ENCODE results near the gene FAF2. TPM values are rescaled to one million over a fixed set of nuclear protein-coding genes. Genes with fewer than 3 reads are reported as not detected.

The FAF2 gene
- total RNA-seq, 2 experiments from 2014 or later, result 27.5 to 30.1 TPM

DNA sequence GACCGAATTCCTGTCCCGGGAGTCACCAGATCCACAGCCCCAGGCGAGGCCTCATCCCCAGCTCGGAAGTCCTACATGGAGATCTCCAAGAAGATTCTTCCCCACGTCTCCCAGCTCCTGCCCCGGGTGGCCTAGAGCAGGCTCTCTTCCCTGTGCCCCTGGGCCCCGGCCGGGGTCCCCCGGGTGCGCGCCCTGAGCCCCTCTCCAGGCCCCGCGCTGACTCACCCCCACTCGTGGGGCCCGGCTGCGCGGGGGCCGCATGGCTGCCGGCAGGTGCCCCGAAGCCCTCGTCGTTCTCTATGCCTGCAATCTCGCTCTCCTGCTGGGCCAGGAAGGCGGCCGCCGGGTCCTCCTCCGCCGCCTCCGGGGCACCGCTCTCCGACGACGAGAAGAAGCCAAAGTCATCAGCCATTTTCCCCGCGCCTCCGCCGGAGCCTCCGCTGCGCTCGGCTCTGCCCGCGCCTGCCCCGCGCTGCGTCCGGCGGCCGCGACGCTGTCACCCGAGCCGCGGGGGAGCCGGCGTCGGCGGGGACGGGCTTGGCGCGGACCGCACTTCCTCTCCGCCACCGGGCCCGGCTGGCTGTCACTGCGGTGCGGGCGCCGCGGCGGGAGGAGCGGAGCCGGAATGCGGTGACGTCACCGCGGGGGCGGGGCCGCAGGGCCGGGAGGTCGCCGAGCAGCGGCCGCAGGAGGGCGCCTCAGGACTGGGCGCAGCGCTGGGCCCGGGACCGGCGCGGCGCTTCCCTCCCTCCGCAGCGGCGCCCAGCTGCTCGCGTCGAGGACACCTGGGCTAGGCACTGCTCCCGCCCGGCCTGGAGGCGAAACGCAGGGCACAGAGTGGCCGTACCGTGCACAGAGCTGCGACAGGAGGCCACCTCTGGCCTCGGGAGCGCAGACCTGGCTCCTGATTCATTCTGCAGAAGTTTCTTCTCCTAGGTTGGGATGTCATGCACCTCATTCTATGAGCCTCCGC is 31.9 kb upstream of the FAF2 start, which contains the start of gene CLTB:
CLTB (minus strand) TSS at position 588 of the 973 bp plus-strand sequence; CDS start at position 412, 176 bp downstream.
- peak within 1 kb of the TSS; percentile 18 to 61 for H3K27ac ChIP-seq (ENCODE audit: low read depth in 1 of 2, low read length in 2 of 2)
- Mint-ChIP-seq H3K4me1 (ENCODE audit: low read depth) (peaks cover 42% of the 10 kb centered on the region), H3K27ac (peak within 1 kb of the TSS; percentile 86), H3K36me3 (ENCODE audit: low read depth) (peaks cover 10% of the 10 kb centered on the region), H3K4me3 (peak within 1 kb of the TSS; percentile 89), H3K27me3 (no peaks in the 10 kb centered on the region), H3K9me3 (no peaks in the 10 kb centered on the region)
- ChIA-PET POLR2A (interaction anchor here (0.7 to 3.6 kb wide), 12 partner anchors 25 to 245 kb away, joined by 3 to 40 read pairs (median 5); partner anchors contain the start of genes FAF2, KIAA1191 and RNF44), CTCF (interaction anchor here (0.6 to 3.7 kb wide), 28 partner anchors 10 to 242 kb away, joined by 3 to 37 read pairs (median 4); partner anchors contain the start of genes FAF2, KIAA1191 and RNF44)
- no peaks in the 10 kb centered on the region for H3K9me3 ChIP-seq (ENCODE audit: control insufficient read depth in 1 of 2, insufficient read depth in 1 of 2, low read length in 2 of 2)
- peaks cover 37% of the 10 kb centered on the region for H3K4me1 ChIP-seq (ENCODE audit: insufficient read depth, low read length)
- DNase-seq (peak; percentile 79 to 98 (median 92)), ATAC-seq (ENCODE audit: poor library complexity) (peak; percentile 90)
- intact Hi-C loops (cut with DNase I, micrococcal nuclease), result loop anchor here (1.0 to 5.0 kb wide), 9 partner anchors 31 to 241 kb away; partner anchors contain the start of genes KIAA1191 (in 1 of the 2) and RNF44 (in 1 of the 2)
- H3K36me3 ChIP-seq (ENCODE audit: insufficient read depth, low read length), result peaks cover 5% of the 10 kb centered on the region
- H3K4me3 ChIP-seq (ENCODE audit: low read length), result peak within 1 kb of the TSS; percentile 65
- no peaks in the 10 kb centered on the region for H3K27me3 ChIP-seq (ENCODE audit: control insufficient read depth in 1 of 2, insufficient read depth in 2 of 2, low read length in 2 of 2)
- TF ChIP-seq, protein P1, sequence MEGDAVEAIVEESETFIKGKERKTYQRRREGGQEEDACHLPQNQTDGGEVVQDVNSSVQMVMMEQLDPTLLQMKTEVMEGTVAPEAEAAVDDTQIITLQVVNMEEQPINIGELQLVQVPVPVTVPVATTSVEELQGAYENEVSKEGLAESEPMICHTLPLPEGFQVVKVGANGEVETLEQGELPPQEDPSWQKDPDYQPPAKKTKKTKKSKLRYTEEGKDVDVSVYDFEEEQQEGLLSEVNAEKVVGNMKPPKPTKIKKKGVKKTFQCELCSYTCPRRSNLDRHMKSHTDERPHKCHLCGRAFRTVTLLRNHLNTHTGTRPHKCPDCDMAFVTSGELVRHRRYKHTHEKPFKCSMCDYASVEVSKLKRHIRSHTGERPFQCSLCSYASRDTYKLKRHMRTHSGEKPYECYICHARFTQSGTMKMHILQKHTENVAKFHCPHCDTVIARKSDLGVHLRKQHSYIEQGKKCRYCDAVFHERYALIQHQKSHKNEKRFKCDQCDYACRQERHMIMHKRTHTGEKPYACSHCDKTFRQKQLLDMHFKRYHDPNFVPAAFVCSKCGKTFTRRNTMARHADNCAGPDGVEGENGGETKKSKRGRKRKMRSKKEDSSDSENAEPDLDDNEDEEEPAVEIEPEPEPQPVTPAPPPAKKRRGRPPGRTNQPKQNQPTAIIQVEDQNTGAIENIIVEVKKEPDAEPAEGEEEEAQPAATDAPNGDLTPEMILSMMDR (IDR thresholded peaks at IDR 0.05), result peak; percentile 41

DNA sequence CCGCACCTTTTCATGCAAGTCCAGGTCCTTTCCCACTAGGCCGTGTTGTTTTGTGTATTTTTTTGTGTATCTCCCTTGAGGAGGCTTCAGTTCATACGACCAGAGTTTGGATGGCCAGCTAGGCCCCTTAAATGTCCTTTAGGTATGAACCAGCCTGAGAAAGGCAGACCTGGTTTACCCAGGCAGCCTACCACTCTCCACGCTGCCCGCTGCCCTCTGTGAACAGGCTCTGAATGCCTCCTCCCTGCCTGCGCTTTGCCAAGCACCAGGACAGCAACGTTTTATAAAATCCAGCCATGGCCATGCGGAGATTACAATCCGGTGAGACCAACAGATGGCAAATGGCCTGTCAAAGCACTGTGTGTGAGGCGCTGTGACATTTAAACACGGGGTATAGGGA is 31.2 kb upstream of the FAF2 start:
- Histone ChIP-seq H3K4me3 (ENCODE audit: low read length) (peak overlapping the region; percentile 37), H3K4me1 (ENCODE audit: insufficient read depth, low read length) (peaks cover 37% of the 10 kb centered on the region), H3K27me3 (ENCODE audit: control insufficient read depth in 1 of 2, insufficient read depth in 2 of 2, low read length in 2 of 2) (no peaks in the 10 kb centered on the region), H3K9me3 (ENCODE audit: control insufficient read depth in 1 of 2, insufficient read depth in 1 of 2, low read length in 2 of 2) (no peaks in the 10 kb centered on the region), H3K36me3 (ENCODE audit: insufficient read depth, low read length) (peaks cover 5% of the 10 kb centered on the region), H3K27ac (ENCODE audit: low read depth in 1 of 2, low read length in 2 of 2) (peak overlapping the region in 1 of 2 donors; percentile 3)
- Mint-ChIP-seq H3K27me3 (no peaks in the 10 kb centered on the region), H3K4me3 (peak overlapping the region; percentile 80), H3K36me3 (ENCODE audit: low read depth) (peaks cover 6% of the 10 kb centered on the region), H3K9me3 (no peaks in the 10 kb centered on the region), H3K4me1 (ENCODE audit: low read depth) (peaks cover 38% of the 10 kb centered on the region), H3K27ac (peak overlapping the region; percentile 76)
- DNase-seq (no peak), ATAC-seq (ENCODE audit: poor library complexity) (no peak)
- CTCF ChIA-PET, result interaction anchor here (0.6 to 3.7 kb wide), 27 partner anchors 9 to 242 kb away, joined by 3 to 37 read pairs (median 4); partner anchors contain the start of genes FAF2, KIAA1191 and RNF44
- intact Hi-C loops (cut with DNase I, micrococcal nuclease), result loop anchor here (1.0 to 5.0 kb wide), 10 partner anchors 30 to 240 kb away; partner anchors contain the start of genes KIAA1191 (in 1 of the 2) and RNF44 (in 1 of the 2)
- TF ChIP-seq, protein P1 (IDR thresholded peaks at IDR 0.05), result no peak
- POLR2A ChIA-PET, result interaction anchor here (0.7 to 3.6 kb wide), 9 partner anchors 30 to 244 kb away, joined by 3 to 40 read pairs (median 6); partner anchors contain the start of genes FAF2, KIAA1191 and RNF44

DNA sequence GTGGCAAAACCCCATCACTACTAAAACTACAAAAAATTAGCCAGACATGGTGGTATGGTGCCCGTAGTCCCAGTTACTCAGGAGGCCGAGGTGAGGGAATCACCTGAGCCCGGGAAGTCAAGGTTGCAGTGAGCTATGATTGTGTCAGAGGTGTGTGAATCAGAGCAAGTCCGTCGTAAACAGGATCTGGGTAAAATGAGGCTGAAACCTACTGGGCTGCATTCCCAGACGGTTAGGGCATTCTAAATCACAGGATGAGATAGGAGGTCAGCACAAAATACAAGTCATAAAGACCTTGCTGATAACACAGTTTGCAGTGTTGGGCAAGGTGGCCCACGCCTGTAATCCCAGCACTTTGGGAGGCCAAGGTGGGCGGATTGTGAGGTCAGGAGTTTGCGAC is 29.9 kb upstream of the FAF2 start:
- Histone ChIP-seq H3K4me3 (ENCODE audit: low read length) (no peak overlapping the region), H3K36me3 (ENCODE audit: insufficient read depth, low read length) (no peaks in the 10 kb centered on the region), H3K27ac (ENCODE audit: low read depth in 1 of 2, low read length in 2 of 2) (no peak overlapping the region), H3K9me3 (ENCODE audit: control insufficient read depth in 1 of 2, insufficient read depth in 1 of 2, low read length in 2 of 2) (no peaks in the 10 kb centered on the region), H3K27me3 (ENCODE audit: control insufficient read depth in 1 of 2, insufficient read depth in 2 of 2, low read length in 2 of 2) (no peaks in the 10 kb centered on the region), H3K4me1 (ENCODE audit: insufficient read depth, low read length) (peaks cover 32% of the 10 kb centered on the region)
- H3K36me3 Mint-ChIP-seq (ENCODE audit: low read depth), result peaks cover 6% of the 10 kb centered on the region
- ChIA-PET POLR2A (interaction anchor here (1.4 to 3.6 kb wide), 3 partner anchors 29 to 119 kb away, joined by 4 to 40 read pairs (median 21); partner anchors contain the start of genes FAF2 and RNF44), CTCF (interaction anchor here (1.0 kb wide), 1 partner anchor 179 kb away, joined by 3 read pairs; no protein-coding TSS in a partner anchor)
- intact Hi-C loops (cut with DNase I, micrococcal nuclease), result loop anchor here (5.0 kb wide), 2 partner anchors 119 to 239 kb away; partner anchors contain the start of gene RNF44 (in 1 of the 2)
- H3K4me3 Mint-ChIP-seq, result no peak overlapping the region
- no peaks in the 10 kb centered on the region for H3K9me3 Mint-ChIP-seq
- ATAC-seq (ENCODE audit: poor library complexity) (no peak), DNase-seq (no peak)
- TF ChIP-seq, protein P1 (IDR thresholded peaks at IDR 0.05), result no peak
- H3K27ac Mint-ChIP-seq, result no peak overlapping the region
- peaks cover 30% of the 10 kb centered on the region for H3K4me1 Mint-ChIP-seq (ENCODE audit: low read depth)
- peaks cover 5% of the 10 kb centered on the region for H3K27me3 Mint-ChIP-seq
